Naive B cell (primary cell): ENCODE measurements around the gene DNAAF5. TPM values are rescaled to one million over a fixed set of nuclear protein-coding genes. Genes with fewer than 3 reads are reported as not detected.
"Not testable (repeated sequence)": the region's sequence is repeated elsewhere in the genome, so short reads cannot be mapped to it uniquely, and the experiment has no call there.

Source experiments
- ATAC-seq, 2 donors: fragments of 150-1000 bp; cut with Tn5 transposase; 2 replicates each; pipeline ENCODE4 v1.10.0; 2021; ENCODE audit warnings: low read depth in 2 of 2, mild to moderate bottlenecking in 2 of 2, moderate library complexity in 2 of 2
- DNase-seq: peaks from one replicate; pipeline ENCODE4 v3.0.0; 2022
- H3K27ac Mint-ChIP-seq, 6 donors: one replicate each; pipeline ENCODE4 v1.8.0; 2020 to 2022; ENCODE audit warnings: mild to moderate bottlenecking in 6 of 6, mixed read lengths in 6 of 6, moderate library complexity in 5 of 6, inconsistent platforms in 2 of 6
- H3K27me3 Mint-ChIP-seq, 3 donors: one replicate each; pipeline ENCODE4 v1.8.0; 2021 to 2022; ENCODE audit warnings: mixed read lengths in 3 of 3, mild to moderate bottlenecking in 1 of 3
- H3K36me3 Mint-ChIP-seq, 2 donors: one replicate each; pipeline ENCODE4 v1.8.0; 2020 to 2022; ENCODE audit warnings: mixed read lengths in 2 of 2, inconsistent platforms in 1 of 2, mild to moderate bottlenecking in 1 of 2
- H3K4me1 Mint-ChIP-seq, 3 donors: one replicate each; pipeline ENCODE4 v1.8.0; 2020 to 2022; ENCODE audit warnings: mixed read lengths in 3 of 3, inconsistent platforms in 1 of 3, mild to moderate bottlenecking in 1 of 3, moderate library complexity in 1 of 3
- H3K4me3 Mint-ChIP-seq, 8 donors: one replicate each; pipeline ENCODE4 v1.8.0; 2020 to 2022; ENCODE audit warnings: mild to moderate bottlenecking in 8 of 8, mixed read lengths in 8 of 8, moderate library complexity in 8 of 8, inconsistent platforms in 2 of 8
- H3K9me3 Mint-ChIP-seq, 7 donors: one replicate each; pipeline ENCODE4 v1.8.0; 2020 to 2022; ENCODE audit warnings: mixed read lengths in 7 of 7, mild to moderate bottlenecking in 5 of 7, inconsistent platforms in 2 of 7, moderate library complexity in 1 of 7
- polyA plus RNA-seq, 6 donors: library from polyadenylated mRNA; unstranded; fragments of 300-500 nt; fragmentation: Illumina TruSeq; gene quantifications; one replicate each; pipeline ENCODE4 v1.2.3, GENCODE V29; 2021; ENCODE audit warnings: low read depth in 6 of 6

Gene DNAAF5
- polyA plus RNA-seq, 6 donors from 2014 or later, result 1.4 to 4.5 (median 2.3) TPM

GRCh38 chr7:798921-799470 lies 72.5 kb downstream of the DNAAF5 start:
- Mint-ChIP-seq H3K4me3 (no peak overlapping the region), H3K27me3 (peaks cover 0 to 5% (median 0%) of the 10 kb centered on the region in 3 donors), H3K36me3 (no peaks in the 10 kb centered on the region), H3K27ac (no peak overlapping the region), H3K9me3 (peaks cover 0 to 2% (median 0%) of the 10 kb centered on the region in 7 donors), H3K4me1 (peaks cover 0 to 4% (median 3%) of the 10 kb centered on the region in 3 donors)
- ATAC-seq (no peak), DNase-seq (no peak)

GRCh38 chr7:800692-801091 lies 74.2 kb downstream of the DNAAF5 start:
- ATAC-seq (no peak), DNase-seq (no peak)
- Mint-ChIP-seq H3K27me3 (peaks cover 0 to 5% (median 0%) of the 10 kb centered on the region in 3 donors), H3K4me3 (no peak overlapping the region), H3K9me3 (peaks cover 0 to 2% (median 0%) of the 10 kb centered on the region in 7 donors), H3K27ac (no peak overlapping the region), H3K36me3 (no peaks in the 10 kb centered on the region), H3K4me1 (peaks cover 0 to 4% (median 3%) of the 10 kb centered on the region in 3 donors)

- not testable (repeated sequence) for DNase-seq, H3K27ac Mint-ChIP-seq, H3K4me3 Mint-ChIP-seq, ATAC-seq, H3K4me1 Mint-ChIP-seq, H3K36me3 Mint-ChIP-seq, H3K27me3 Mint-ChIP-seq, H3K9me3 Mint-ChIP-seq
Observed at GRCh38 chr7:801351-801750, 74.9 kb downstream of the DNAAF5 start.

GRCh38 chr7:801940-802381 lies 75.5 kb downstream of the DNAAF5 start:
- peak overlapping the region in 1 of 6 donors; percentile 26 for H3K27ac Mint-ChIP-seq
- H3K4me1 Mint-ChIP-seq, result peaks cover 0 to 4% (median 3%) of the 10 kb centered on the region in 3 donors
- no peak overlapping the region for H3K4me3 Mint-ChIP-seq
- H3K9me3 Mint-ChIP-seq, result peaks cover 0 to 2% (median 0%) of the 10 kb centered on the region in 7 donors
- peaks cover 0 to 5% (median 0%) of the 10 kb centered on the region in 3 donors for H3K27me3 Mint-ChIP-seq
- no peak for ATAC-seq
- H3K36me3 Mint-ChIP-seq, result no peaks in the 10 kb centered on the region
- DNase-seq, result no peak

- peak overlapping the region in 1 of 6 donors; percentile 15 for H3K27ac Mint-ChIP-seq
- H3K9me3 Mint-ChIP-seq, result peaks cover 0 to 4% (median 0%) of the 10 kb centered on the region in 7 donors
- ATAC-seq, result no peak
Observed at GRCh38 chr7:802500-803242, 76.2 kb downstream of the DNAAF5 start.

GRCh38 chr7:803243-803635 lies 76.7 kb downstream of the DNAAF5 start:
- H3K27ac Mint-ChIP-seq, result no peak overlapping the region
- H3K27me3 Mint-ChIP-seq, result peaks cover 0 to 5% (median 0%) of the 10 kb centered on the region in 3 donors
- no peak overlapping the region for H3K4me3 Mint-ChIP-seq
- no peak for DNase-seq
- H3K36me3 Mint-ChIP-seq, result no peaks in the 10 kb centered on the region
- peaks cover 0 to 4% (median 3%) of the 10 kb centered on the region in 3 donors for H3K4me1 Mint-ChIP-seq
- peaks cover 0 to 4% (median 0%) of the 10 kb centered on the region in 7 donors for H3K9me3 Mint-ChIP-seq
- ATAC-seq, result no peak

More at GRCh38 chr7:802500-803242, 76.2 kb downstream of the DNAAF5 start:
- Mint-ChIP-seq H3K36me3 (no peaks in the 10 kb centered on the region), H3K4me1 (peaks cover 0 to 4% (median 3%) of the 10 kb centered on the region in 3 donors), H3K4me3 (no peak overlapping the region), H3K27me3 (peaks cover 0 to 5% (median 0%) of the 10 kb centered on the region in 3 donors)
- DNase-seq, result no peak

- not testable (repeated sequence) for DNase-seq, ATAC-seq, H3K36me3 Mint-ChIP-seq, H3K27me3 Mint-ChIP-seq, H3K9me3 Mint-ChIP-seq, H3K4me1 Mint-ChIP-seq, H3K4me3 Mint-ChIP-seq
- peak overlapping the region in 1 of 6 donors; percentile 76 for H3K27ac Mint-ChIP-seq
Observed at GRCh38 chr7:803796-804195, 77.3 kb downstream of the DNAAF5 start.

- peaks cover 0 to 4% (median 3%) of the 10 kb centered on the region in 3 donors for H3K4me1 Mint-ChIP-seq
Observed at GRCh38 chr7:805261-805660, 78.8 kb downstream of the DNAAF5 start.

GRCh38 chr7:815284-816216 lies 89.1 kb downstream of the DNAAF5 start:
- H3K27me3 Mint-ChIP-seq, result no peaks in the 10 kb centered on the region
- peak overlapping the region in 4 of 6 donors; percentile 29 to 86 (median 63) for H3K27ac Mint-ChIP-seq
- H3K9me3 Mint-ChIP-seq, result no peaks in the 10 kb centered on the region
- no peak for DNase-seq
- H3K4me1 Mint-ChIP-seq, result peaks cover 47 to 67% (median 55%) of the 10 kb centered on the region in 3 donors
- no peaks in the 10 kb centered on the region for H3K36me3 Mint-ChIP-seq
- no peak for ATAC-seq
- peak overlapping the region; percentile 83 to 93 (median 90) for H3K4me3 Mint-ChIP-seq

More at GRCh38 chr7:805261-805660, 78.8 kb downstream of the DNAAF5 start:
- no peaks in the 10 kb centered on the region for H3K36me3 Mint-ChIP-seq
- H3K9me3 Mint-ChIP-seq, result peaks cover 0 to 4% (median 0%) of the 10 kb centered on the region in 7 donors
- ATAC-seq, result no peak
- no peak overlapping the region for H3K4me3 Mint-ChIP-seq
- no peak for DNase-seq
- H3K27ac Mint-ChIP-seq, result no peak overlapping the region
- H3K27me3 Mint-ChIP-seq, result peaks cover 0 to 5% (median 0%) of the 10 kb centered on the region in 3 donors

- DNase-seq, result peak; percentile 97
- Mint-ChIP-seq H3K9me3 (no peaks in the 10 kb centered on the region), H3K4me3 (peak overlapping the region; percentile 72 to 93 (median 85)), H3K27ac (peak overlapping the region in 1 of 6 donors; percentile 62), H3K27me3 (no peaks in the 10 kb centered on the region), H3K4me1 (peaks cover 53 to 72% (median 63%) of the 10 kb centered on the region in 3 donors), H3K36me3 (no peaks in the 10 kb centered on the region)
- ATAC-seq, result peak; percentile 94 to 96
Observed at GRCh38 chr7:816300-816750, 89.8 kb downstream of the DNAAF5 start.

GRCh38 chr7:816751-817671 lies 90.5 kb downstream of the DNAAF5 start:
- DNase-seq (no peak), ATAC-seq (peak; percentile 8 to 11)
- no peaks in the 10 kb centered on the region for H3K9me3 Mint-ChIP-seq
- H3K27ac Mint-ChIP-seq, result peak overlapping the region; percentile 84 to 95 (median 90)
- H3K27me3 Mint-ChIP-seq, result no peaks in the 10 kb centered on the region
- peak overlapping the region; percentile 90 to 95 (median 92) for H3K4me3 Mint-ChIP-seq
- peaks cover 52 to 71% (median 63%) of the 10 kb centered on the region in 3 donors for H3K4me1 Mint-ChIP-seq
- H3K36me3 Mint-ChIP-seq, result no peaks in the 10 kb centered on the region

- peaks cover 46 to 65% (median 62%) of the 10 kb centered on the region in 3 donors for H3K4me1 Mint-ChIP-seq
- no peaks in the 10 kb centered on the region for H3K27me3 Mint-ChIP-seq
- H3K36me3 Mint-ChIP-seq, result peaks cover 0 to 4% of the 10 kb centered on the region in 2 donors
- peak overlapping the region; percentile 90 to 95 (median 92) for H3K4me3 Mint-ChIP-seq
- ATAC-seq, result no peak
- H3K9me3 Mint-ChIP-seq, result no peaks in the 10 kb centered on the region
- DNase-seq, result no peak
- peak overlapping the region in 5 of 6 donors; percentile 13 to 92 (median 86) for H3K27ac Mint-ChIP-seq
Observed at GRCh38 chr7:818031-818699, 91.7 kb downstream of the DNAAF5 start.
